ENCODE data around the gene CALML6. TPM values are rescaled to one million over a fixed set of nuclear protein-coding genes. Genes with fewer than 3 reads are reported as not detected.

The CALML6 gene
- total RNA-seq = under 1 TPM in 1 of 4 donors, not detected in 3; 0.57 TPM

- intact Hi-C loops (cut with DNase I) = no loop called here
- peak within 1 kb of the TSS in 2 of 4 donors; percentile 54 to 58 for H3K27ac ChIP-seq
- no peak for DNase-seq
- H3K9me3 ChIP-seq = no peaks in the 10 kb centered on the region
- 80% methylated on average over 7 to 12 of the region's 15 CpGs for WGBS, 2 donors
- peaks cover 11 to 54% (median 14%) of the 10 kb centered on the region in 3 donors for H3K4me1 ChIP-seq
- H3K4me3 ChIP-seq = no peak within 1 kb of the TSS
- TF ChIP-seq POLR2A (IDR thresholded peaks at IDR 0.05) = no peak
- TF ChIP-seq CTCF (IDR thresholded peaks at IDR 0.05) = no peak
- no peaks in the 10 kb centered on the region for H3K36me3 ChIP-seq
- peaks cover 0 to 5% (median 0%) of the 10 kb centered on the region in 4 donors for H3K27me3 ChIP-seq
Measured at GRCh38 chr1:1914971-1915692, at the start of gene CALML6. CALML6 (plus strand) TSS chr1:1915260; CDS start chr1:1915281, 21 bp downstream.

GRCh38 chr1:1867164-1867563 is 47.9 kb upstream of the CALML6 start:
- DNase-seq = no peak
- H3K27me3 ChIP-seq = no peaks in the 10 kb centered on the region
- intact Hi-C loops (cut with DNase I) = no loop called here
- TF ChIP-seq CTCF (IDR thresholded peaks at IDR 0.05) (no peak), POLR2A (IDR thresholded peaks at IDR 0.05) (no peak)
- H3K4me3 ChIP-seq = no peak overlapping the region
- peaks cover 0 to 71% (median 19%) of the 10 kb centered on the region in 3 donors for H3K4me1 ChIP-seq
- WGBS, 2 donors = 87 to 90% methylated on average over 3 of the region's 3 CpGs
- H3K9me3 ChIP-seq = no peaks in the 10 kb centered on the region
- no peaks in the 10 kb centered on the region for H3K36me3 ChIP-seq
- H3K27ac ChIP-seq = no peak overlapping the region

- no peak overlapping the region for H3K27ac ChIP-seq
- TF ChIP-seq CTCF (IDR thresholded peaks at IDR 0.05) = no peak
- TF ChIP-seq POLR2A (IDR thresholded peaks at IDR 0.05) = no peak
- 61 to 71% methylated on average over 4 of the region's 4 CpGs for WGBS, 2 donors
Measured at GRCh38 chr1:1869469-1869868, 45.6 kb upstream of the CALML6 start.

GRCh38 chr1:1872329-1872994 is 42.6 kb upstream of the CALML6 start:
- Histone ChIP-seq H3K36me3 (peaks cover 0 to 45% (median 11%) of the 10 kb centered on the region in 3 donors), H3K27ac (no peak overlapping the region), H3K4me3 (no peak overlapping the region), H3K4me1 (peaks cover 12 to 88% (median 33%) of the 10 kb centered on the region in 3 donors), H3K27me3 (no peaks in the 10 kb centered on the region), H3K9me3 (no peaks in the 10 kb centered on the region)
- WGBS, 2 donors = 80 to 81% methylated on average over 11 of the region's 11 CpGs
- intact Hi-C loops (cut with DNase I) = no loop called here
- TF ChIP-seq POLR2A (IDR thresholded peaks at IDR 0.05) (no peak), CTCF (IDR thresholded peaks at IDR 0.05) (no peak)
- DNase-seq = no peak

More at GRCh38 chr1:1869469-1869868, 45.6 kb upstream of the CALML6 start:
- intact Hi-C loops (cut with DNase I) = no loop called here
- no peaks in the 10 kb centered on the region for H3K9me3 ChIP-seq
- H3K4me3 ChIP-seq = no peak overlapping the region
- H3K36me3 ChIP-seq = peaks cover 0 to 21% (median 6%) of the 10 kb centered on the region in 3 donors
- no peak for DNase-seq
- peaks cover 12 to 71% (median 26%) of the 10 kb centered on the region in 3 donors for H3K4me1 ChIP-seq
- H3K27me3 ChIP-seq = no peaks in the 10 kb centered on the region

- Histone ChIP-seq H3K27ac (no peak overlapping the region), H3K4me3 (no peak overlapping the region), H3K36me3 (peaks cover 0 to 45% (median 11%) of the 10 kb centered on the region in 3 donors), H3K27me3 (no peaks in the 10 kb centered on the region), H3K4me1 (peaks cover 18 to 89% (median 33%) of the 10 kb centered on the region in 3 donors), H3K9me3 (no peaks in the 10 kb centered on the region)
- WGBS, 2 donors = 75 to 80% methylated on average over 2 of the region's 2 CpGs
- DNase-seq = no peak
- TF ChIP-seq CTCF (IDR thresholded peaks at IDR 0.05) (no peak), POLR2A (IDR thresholded peaks at IDR 0.05) (no peak)
- intact Hi-C loops (cut with DNase I) = no loop called here
Measured at GRCh38 chr1:1873186-1873585, 41.9 kb upstream of the CALML6 start.
